ENCODE data around the gene IFI44.

The IFI44 gene, protein sequence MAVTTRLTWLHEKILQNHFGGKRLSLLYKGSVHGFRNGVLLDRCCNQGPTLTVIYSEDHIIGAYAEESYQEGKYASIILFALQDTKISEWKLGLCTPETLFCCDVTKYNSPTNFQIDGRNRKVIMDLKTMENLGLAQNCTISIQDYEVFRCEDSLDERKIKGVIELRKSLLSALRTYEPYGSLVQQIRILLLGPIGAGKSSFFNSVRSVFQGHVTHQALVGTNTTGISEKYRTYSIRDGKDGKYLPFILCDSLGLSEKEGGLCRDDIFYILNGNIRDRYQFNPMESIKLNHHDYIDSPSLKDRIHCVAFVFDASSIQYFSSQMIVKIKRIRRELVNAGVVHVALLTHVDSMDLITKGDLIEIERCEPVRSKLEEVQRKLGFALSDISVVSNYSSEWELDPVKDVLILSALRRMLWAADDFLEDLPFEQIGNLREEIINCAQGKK

DNA sequence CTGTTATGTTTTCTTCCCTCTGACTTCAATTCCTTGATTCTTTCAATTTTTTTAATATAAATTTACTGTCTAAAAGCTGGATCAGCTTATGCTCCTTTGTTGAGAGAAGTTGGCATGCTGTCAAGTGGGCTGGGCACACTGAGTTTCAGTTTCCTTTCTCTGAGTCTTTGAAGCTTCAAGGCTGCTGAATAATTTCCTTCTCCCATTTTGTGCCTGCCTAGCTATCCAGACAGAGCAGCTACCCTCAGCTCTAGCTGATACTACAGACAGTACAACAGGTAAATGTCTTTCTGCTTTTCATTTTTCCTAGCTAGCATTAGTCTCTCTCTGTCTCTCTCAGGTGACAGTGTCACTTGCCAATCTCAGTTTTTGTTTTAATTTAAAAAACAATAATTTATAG lies at the start of gene IFI44:
Gene IFI44 (plus strand): TSS at position 204 of the 400 bp plus-strand sequence. CDS start 365 bp downstream, outside the sequence.
- peak; percentile 75 for DNase-seq

DNA sequence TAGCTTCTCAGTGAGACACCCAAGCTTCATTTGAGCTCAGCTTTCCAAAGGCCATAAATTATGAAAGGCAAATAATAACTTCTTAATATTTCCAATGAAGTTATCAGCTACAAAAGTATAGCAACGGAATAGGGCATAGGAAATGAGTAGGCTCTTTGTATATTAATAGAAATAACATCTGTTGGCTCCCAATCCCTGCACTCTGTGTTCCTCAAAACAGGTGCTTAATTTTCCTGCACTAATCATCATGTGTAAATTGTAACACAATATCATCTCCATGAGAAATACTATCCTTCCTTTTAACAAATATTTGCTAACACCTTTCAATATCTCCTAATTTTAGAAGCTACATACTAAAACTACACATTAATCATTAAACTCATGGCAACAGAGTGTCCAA lies 48.6 kb upstream of the IFI44 start:
- DNase-seq = no peak

DNA sequence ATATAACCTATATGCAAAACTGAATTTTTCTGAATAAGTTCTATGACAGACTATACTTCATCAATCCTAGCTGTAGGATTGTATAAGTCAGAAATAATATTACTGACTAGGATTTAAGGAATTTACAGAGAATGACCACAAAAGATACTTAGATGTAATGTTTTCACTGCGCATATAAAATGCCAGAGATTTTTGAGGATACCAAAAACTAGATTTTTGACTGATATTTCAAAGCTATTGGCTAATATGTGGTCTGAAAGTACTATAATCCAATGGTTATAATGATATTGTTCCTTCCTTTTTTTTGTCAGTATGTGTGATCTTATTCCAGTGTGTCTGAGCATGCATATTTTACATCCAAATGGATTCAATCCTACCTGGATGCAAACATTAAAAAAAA lies 46.4 kb upstream of the IFI44 start:
- no peak for DNase-seq

DNA sequence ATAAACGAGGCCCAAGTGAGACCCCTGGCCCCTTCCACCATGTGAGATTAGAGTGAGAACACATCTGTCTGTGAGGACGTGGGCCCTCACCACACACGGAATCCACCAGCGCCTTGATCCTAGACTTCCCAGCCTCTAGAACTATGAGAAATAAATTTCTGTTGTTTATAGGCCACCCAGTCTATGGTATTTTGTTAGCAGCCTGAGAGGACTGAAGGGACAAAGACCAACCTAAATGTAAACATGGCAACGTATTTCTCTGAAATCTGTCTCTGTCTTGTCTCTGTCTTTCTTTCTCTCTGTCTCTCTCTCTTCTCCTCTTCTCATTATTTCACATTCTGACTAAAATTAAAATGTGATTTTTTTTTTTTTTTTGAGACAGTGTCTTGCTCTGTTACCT lies 45.0 kb upstream of the IFI44 start:
- no peak for DNase-seq

DNA sequence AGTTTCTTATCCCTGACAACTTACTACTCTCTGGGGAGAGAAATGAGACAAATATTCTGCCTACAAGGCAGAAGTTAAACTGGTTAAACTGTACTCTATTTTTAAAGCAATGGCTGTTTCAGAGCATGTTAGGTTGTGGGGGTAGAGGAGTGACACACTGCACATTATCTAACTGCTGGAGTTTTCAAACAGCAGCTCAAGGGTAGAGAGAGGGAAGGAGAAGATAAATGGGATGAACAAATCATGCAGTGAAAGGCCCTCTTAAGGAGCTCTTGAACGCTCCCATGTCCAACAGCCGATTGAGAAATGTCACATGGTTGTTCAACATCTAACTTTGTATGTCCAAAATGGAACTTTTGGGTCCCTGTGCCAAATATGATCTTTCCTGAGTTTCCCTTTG lies 43.4 kb upstream of the IFI44 start:
- no peak for DNase-seq

DNA sequence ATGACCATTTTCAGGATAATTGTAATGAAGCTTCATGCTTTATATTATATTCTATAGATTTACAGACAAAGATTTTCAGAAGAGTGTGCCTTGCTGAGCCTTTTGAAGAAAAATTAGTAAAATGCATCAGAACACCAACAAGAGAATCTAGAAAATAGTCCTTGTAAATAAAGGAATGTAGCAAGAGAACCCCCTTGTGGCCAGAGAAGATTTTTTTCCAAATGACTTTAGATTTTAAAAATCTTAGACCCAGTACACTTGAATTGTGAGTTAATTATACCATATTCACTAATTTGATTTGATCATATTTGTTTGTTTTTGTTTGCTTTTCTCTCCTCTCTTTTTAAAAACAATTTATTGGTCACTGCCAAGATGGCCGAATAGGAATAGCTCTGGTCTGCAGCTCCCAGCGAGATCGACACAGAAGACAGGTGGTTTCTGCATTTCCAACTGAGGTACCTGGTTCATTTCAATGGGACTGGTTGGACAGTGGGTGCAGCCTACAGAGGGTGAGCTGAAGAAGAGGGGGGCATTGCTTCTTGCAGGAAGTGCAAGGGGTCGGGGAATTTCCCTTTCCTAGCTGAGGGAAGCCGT lies 42.2 kb upstream of the IFI44 start:
- no peak for DNase-seq

DNA sequence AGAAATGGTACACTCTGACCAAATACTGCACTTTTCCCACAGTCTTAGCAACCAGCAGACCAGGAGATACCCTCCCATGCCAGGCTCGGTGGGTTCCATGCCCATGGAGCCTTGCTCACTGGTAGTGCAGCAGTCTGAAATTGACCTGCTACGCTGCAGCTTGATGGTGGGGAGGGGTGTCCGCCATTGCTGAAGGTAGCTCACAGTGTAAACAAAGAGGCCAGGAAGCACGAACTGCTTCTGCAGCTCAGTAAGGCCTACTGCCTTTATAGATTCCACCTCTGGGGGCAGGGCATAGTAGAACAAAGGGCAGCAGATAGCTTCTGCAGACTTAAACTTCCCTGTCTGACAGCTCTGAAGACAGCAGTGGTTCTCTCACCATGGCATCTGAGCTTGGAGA lies 41.7 kb upstream of the IFI44 start:
- DNase-seq = no peak

DNA sequence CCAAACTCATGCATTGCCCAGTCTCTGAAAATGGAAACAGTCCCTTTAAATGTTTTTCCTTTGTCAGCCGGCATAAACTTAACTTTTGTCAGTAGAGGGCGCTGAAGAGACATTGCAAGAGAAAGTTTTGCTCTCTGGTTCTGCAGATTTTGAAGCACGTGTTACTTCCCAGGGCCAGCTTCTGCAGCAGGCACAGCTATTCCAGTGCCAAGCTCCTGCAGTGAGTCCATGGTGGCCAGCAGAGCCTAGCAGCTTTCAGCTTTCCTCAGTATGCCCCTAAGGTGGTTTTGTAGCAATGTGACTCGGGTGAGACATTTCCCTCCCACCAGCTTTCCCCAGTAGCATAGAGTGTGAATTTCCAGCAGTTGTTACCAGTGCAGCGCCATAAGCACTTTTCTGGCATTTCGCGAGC lies 32.0 kb upstream of the IFI44 start:
- DNase-seq = peak; percentile 47

DNA sequence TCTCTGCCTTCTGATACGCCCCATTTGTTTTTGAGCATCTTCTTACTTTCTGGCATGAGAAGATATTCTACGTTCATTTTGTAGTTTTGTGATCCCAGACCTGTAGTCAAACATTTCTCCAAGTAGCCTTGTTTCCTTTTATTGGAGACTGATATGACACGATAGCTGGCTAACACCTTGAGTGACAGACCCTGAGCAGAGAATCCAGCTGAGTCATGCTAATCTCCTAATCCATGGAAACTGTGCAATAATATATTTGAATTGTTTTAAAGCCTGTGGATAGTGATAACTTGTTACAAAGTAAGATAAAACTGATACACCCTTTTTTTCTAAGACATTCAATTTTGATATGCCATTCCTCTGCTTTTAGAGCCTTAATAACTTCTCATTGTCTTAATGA lies 30.6 kb upstream of the IFI44 start:
- DNase-seq = no peak

DNA sequence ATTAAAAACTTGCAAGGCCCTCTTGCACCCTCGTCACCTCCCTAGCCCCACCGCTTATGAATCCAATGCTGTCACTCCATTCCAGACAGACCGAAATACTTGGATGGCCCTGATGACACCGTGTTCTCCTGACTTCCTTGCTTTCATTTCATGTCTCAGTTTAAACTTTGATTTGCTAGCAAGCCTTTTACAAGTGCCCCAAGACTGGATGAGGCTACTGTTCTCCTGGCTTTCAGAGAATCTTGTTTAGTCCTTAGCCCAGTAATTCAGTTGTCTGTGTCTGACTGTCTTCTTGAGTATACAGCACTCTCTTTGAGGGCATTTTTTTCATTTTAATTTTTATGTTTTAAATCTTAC lies 30.2 kb upstream of the IFI44 start:
- DNase-seq = no peak

DNA sequence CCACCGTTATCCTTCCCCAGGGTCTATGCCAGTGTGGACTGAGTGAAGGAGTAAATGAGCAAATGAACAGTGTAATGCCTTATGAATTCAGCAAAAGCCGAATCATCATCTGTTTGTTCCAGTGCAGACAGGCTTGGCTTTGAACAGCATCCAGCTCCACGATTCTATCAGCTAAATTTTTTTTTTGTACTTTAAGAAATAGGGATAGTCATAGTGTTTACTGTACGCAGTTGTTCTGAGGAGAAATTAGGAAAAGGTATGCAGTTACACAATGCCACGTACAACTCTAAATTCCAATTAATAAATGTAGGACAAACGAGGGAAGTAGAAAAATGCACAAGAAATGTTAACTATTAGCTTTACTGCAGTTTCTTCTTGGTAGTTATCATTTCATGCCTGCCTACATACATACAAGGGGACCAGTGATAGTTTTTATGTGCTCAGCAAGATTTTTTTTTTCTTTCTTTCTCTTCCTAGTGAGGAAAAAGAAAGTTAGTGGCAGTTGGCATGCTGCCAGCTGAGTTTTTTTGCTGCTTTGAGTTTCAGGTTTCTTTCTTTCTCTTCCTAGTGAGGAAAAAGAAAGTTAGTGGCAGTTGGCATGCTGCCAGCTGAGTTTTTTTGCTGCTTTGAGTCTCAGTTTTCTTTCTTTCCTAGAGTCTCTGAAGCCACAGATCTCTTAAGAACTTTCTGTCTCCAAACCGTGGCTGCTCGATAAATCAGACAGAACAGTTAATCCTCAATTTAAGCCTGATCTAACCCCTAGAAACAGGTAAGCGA lies 29.6 kb upstream of the IFI44 start, which contains the start of gene IFI44L:
Gene IFI44L (plus strand): TSS at position 646 of the 777 bp plus-strand sequence. CDS start 7,468 bp downstream, outside the sequence.
- DNase-seq = peak; percentile 69

DNA sequence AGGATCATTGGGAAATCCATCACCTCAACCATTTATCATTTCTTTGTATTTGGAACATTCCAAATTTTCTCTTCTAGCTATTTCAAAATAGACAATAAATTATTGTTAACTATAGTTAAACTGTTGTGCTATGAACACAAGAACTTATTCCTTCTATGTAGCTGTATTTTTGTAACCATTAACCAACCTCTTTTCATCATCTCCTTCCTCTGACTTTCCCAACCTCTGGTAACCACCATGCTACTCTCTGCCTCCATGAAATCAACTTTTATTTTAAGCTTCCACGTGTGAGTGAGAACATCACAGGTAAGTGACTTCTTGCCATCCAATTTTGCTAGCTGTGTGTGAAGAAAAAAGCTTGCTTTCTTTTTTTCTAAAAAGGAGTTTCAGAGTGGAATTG lies 29.0 kb upstream of the IFI44 start:
- no peak for DNase-seq

DNA sequence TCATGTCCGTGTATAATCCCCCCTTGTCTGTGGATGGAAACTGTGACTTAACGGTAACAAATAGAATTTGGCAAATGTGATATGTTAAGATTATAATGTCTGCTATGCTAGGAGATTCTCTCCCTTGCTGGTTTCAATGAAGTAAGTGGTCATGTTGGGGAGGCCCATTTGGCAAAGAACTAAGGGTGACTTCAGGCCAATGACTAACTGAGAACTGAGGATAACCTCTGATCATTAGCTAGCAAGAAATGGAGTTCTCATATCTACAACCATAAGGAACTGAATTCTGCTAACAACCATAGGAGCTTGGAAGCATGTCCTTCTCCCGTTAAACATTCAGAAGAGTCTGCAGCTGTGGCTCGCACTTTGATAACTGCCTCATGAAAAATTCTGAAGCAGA lies 27.1 kb upstream of the IFI44 start:
- no peak for DNase-seq

DNA sequence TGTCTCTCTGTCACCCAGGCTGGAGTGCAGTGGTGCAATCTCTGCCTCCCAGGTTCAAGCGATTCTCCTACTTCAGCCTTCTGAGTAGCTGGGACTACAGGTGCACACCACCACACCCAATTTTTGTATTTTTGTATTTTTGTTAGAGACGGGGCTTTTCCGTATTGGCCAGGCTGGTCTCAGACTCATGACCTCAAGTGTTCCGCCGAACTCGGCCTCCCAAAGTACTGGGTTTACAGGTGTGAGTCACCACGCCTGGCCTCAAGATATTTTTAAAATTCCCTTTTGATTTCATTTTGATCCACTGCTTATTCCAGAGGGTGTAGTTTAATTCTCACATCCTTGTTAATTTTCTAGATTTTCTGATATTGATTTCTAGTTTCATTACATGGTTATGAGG lies 25.6 kb upstream of the IFI44 start:
- DNase-seq = no peak

DNA sequence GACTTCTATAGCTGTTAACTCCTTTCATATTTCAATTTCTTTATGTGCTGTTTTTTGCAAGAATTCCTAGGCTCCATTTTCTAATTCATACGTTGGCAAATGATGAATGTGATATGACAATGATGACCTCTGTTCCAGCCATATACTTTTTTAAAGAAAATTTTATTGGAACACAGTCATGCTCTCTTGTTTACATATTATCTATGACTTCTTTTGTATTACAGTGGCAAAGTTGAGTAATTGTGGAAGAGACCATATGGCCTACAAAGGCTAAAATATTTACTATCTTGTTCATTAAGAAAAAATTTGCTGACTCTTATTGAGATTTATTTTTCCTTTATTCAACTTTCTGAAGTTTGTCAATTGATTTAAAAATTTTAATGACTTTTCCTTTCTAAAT lies 22.3 kb upstream of the IFI44 start:
- DNase-seq = no peak

DNA sequence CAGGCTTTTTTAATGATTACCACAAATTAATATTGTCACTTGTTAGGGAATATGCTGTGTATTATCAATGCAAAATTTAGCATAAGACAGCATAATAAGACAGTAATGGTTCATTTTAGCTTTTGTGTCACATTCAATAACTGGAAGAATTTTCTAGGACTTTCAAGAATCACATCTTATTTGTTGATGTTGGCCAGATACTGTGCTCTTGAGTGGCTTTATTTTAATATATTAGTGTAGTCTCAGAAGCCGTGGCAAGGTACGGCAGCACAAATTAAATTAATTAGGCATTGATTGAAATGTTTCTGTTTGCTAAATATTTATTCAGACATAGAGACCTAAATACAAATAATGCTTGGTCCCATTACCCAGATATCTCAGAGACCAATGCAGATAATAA lies 19.0 kb upstream of the IFI44 start:
- DNase-seq = no peak

DNA sequence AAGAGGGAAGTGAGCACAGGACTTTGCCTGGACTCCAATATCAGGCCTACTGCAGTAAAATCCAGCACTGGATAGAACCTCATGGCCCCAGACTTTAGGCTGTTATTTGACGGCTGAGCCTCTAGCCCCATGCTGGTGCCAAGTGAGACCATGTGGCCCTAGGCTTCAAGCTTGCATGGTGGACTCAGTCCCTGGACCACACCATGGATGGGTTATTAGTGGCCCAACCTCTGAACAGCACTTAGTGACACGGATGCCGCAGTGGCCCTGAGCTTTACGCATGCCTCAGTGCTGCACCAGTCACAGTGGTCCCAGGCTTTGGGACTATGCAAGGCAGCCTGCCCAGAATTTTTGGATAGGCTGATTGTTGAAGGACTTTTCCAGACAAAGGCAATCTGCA lies 16.4 kb upstream of the IFI44 start:
- no peak for DNase-seq

DNA sequence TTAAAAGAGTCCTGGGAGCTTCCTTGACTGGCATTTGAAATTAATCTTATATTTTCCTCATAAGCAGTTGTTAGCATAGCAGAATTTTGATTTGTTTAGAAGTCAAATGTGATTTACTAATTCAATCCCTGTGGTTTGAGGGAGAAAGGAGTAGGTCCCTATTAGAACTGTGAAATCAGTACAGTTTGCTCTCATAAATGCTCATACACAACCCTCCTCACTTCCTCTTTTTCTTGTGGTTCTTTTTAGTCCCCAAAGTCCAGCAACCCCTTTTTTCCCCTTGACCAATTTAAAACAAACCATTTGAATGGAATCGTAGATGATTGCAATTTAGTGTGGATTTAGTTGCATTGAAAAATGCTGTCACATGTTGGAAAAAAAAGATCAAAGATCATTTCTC lies 9.2 kb upstream of the IFI44 start:
- DNase-seq = no peak

DNA sequence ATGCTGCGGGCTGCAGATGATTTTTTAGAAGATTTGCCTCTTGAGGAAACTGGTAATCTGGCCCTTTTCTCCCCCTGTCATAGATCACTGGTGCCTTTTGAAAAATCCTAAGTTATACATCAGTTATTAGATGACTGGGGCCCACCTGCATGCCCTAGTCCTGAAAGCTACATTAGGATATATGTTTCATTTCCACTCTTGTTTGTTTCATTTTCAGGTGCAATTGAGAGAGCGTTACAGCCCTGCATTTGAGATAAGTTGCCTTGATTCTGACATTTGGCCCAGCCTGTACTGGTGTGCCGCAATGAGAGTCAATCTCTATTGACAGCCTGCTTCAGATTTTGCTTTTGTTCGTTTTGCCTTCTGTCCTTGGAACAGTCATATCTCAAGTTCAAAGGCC lies 8.1 kb upstream of the IFI44 start:
- DNase-seq = no peak

DNA sequence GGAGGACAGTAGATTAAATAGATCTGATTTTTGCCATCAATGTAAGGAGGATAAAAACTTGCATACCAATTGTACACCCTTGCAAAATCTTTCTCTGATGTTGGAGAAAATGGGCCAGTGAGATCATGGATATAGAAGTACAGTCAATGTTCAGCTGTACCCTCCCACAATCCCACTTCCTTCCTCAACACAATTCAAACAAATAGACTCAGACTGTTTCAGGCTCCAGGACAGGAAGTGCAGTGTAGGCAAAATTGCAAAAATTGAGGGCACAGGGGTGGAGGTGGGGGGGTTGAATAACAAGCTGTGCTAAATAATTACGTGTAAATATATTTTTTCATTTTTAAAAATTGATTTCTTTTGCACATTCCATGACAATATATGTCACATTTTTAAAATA lies 3.9 kb upstream of the IFI44 start:
- DNase-seq = no peak

DNA sequence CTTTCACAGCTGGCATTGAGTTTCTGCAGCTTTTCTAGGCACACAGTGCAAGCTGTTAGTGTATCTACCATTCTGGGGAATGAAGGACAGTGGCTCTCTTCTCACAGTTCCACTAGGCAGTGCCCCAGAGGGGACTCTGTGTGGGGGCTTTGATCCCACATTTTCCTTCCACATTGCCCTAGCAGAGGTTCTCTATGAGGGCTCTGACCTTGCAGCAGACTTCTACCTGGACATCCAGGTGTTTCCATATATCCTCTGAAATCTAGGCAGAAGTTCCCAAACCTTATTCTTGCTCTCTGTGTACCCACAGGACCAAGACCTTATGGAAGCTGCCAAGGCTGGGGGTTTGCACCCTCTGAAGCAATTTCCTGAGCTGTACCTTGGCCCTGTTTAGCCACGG lies 2.4 kb upstream of the IFI44 start:
- DNase-seq = no peak

DNA sequence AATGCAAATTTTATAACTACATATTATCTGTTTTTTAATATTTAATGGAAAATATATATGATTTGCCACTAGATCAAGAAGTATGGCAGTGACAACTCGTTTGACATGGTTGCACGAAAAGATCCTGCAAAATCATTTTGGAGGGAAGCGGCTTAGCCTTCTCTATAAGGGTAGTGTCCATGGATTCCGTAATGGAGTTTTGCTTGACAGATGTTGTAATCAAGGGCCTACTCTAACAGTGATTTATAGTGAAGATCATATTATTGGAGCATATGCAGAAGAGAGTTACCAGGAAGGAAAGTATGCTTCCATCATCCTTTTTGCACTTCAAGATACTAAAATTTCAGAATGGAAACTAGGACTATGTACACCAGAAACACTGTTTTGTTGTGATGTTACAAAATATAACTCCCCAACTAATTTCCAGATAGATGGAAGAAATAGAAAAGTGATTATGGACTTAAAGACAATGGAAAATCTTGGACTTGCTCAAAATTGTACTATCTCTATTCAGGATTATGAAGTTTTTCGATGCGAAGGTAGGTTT lies 556 bp downstream of the IFI44 start:
- DNase-seq = no peak

DNA sequence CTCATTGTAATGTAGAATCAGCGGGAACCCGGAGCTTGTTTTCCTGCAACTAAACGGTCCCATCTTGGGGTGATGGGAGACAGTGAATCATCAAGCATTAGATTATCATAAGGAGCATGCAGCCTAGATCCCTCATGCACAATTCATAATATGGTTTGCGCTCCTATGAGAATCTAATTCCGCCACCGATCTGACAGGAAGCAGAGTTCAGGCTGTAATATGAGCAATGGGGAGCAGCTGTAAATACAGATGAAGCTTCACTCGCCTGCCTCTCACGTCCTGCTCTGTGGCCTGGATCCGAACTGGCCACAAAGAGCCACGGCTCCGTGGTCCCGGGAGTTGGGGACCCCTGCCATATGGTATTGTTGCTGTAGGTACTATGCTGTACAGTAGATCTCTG lies 1.6 kb downstream of the IFI44 start:
- DNase-seq = peak; percentile 18
